ENCODE data around the gene SH3BGRL. TPM values are rescaled to one million over a fixed set of nuclear protein-coding genes. Genes with fewer than 3 reads are reported as not detected.

Gene SH3BGRL
- total and polyA plus RNA-seq, 9 of the 15 experiments (the other 6 are each of a cell fraction or from before 2014, with no cell fraction given): 21.3 to 74.3 (median 45.4) TPM

- no peak for TF ChIP-seq E2F4 (CRISPR knock-in tag; IDR thresholded peaks at IDR 0.05; ENCODE audit: low read depth)
These were observed 536 bp downstream of the SH3BGRL start (continued) for GRCh38 chrX:81202456-81202819.

GRCh38 chrX:81202943-81203342, 1.0 kb downstream of the SH3BGRL start:
- no peaks in the 10 kb centered on the region for H3K9me1 ChIP-seq (ENCODE audit: control insufficient read depth, insufficient read depth, low read length)
- peak overlapping the region; percentile 81; the same call in 1 of the 2 replicates for H3K4me2 ChIP-seq (ENCODE audit: insufficient read depth, low read length)
- H3K79me2 ChIP-seq (ENCODE audit: control insufficient read depth, insufficient read depth, low read length): peaks cover 40% of the 10 kb centered on the region
- BruUV-seq (replicated peaks): no TSS peak
- ChIA-PET CTCF (ENCODE audit: low intra/inter-chr PET ratio) (no interaction called here), POLR2A (interaction anchor here (1.9 kb wide), 1 partner anchor 8 kb away, joined by 8 read pairs; no protein-coding TSS in a partner anchor)
- no peaks in the 10 kb centered on the region for H4K20me1 ChIP-seq (replicated peaks; ENCODE audit: control insufficient read depth, insufficient read depth, low read length)
- FAIRE-seq: no peak
- in situ Hi-C loops (cut with MboI) (no loop called here), intact Hi-C loops (cut with micrococcal nuclease) (loop anchor here (5.0 kb wide), 1 partner anchor 81 kb away; no protein-coding TSS in a partner anchor)
- peak overlapping the region; percentile 49 for H3K4me3 ChIP-seq
- peak; percentile 55 for ATAC-seq
- DNase-seq (ENCODE audit: extremely low read depth in 1 of 4, low spot score in 3 of 4): peak in 1 of 4 experiments; percentile 17
- WGBS (ENCODE audit: insufficient coverage, low coverage, missing lambda C conversion rate): 0% methylated on average over 1 of the region's 1 CpG
- no peaks in the 10 kb centered on the region for H3K36me3 ChIP-seq (ENCODE audit: control insufficient read depth, insufficient read depth, low read length)
- H3K9me3 ChIP-seq (replicated peaks; ENCODE audit: control insufficient read depth, insufficient read depth, low read depth, low read length): no peaks in the 10 kb centered on the region
- H3K27ac ChIP-seq (ENCODE audit: extremely low read depth, low read depth, low read length): peak overlapping the region; percentile 79; the same call in 2 of the 3 replicates
- peak overlapping the region in 1 of 2 experiments; percentile 76; a peak in 2 of 4 replicates for H3K9ac ChIP-seq (ENCODE audit: insufficient read depth in 1 of 2, low read depth in 2 of 2, low read length in 2 of 2)
- no peak overlapping the region for H2AFZ ChIP-seq (ENCODE audit: low read depth, low read length)
- H3K4me1 ChIP-seq (replicated peaks in 1 of 2; ENCODE audit: control insufficient read depth in 2 of 2, insufficient read depth in 2 of 2, low read length in 2 of 2): 0 out of 5 replicates have a peak, but pooled peaks cover 0 to 3% of the 10 kb centered on the region in 2 experiments
- H3K27me3 ChIP-seq (ENCODE audit: control insufficient read depth in 2 of 2, insufficient read depth in 2 of 2, low read length in 2 of 2): no peaks in the 10 kb centered on the region
- TF ChIP-seq TCF3 (CRISPR knock-in tag; IDR thresholded peaks at IDR 0.05) (peak; percentile 67), SLC30A9 (CRISPR knock-in tag; IDR thresholded peaks at IDR 0.05) (no peak), KLF13 (tag; IDR thresholded peaks at IDR 0.05; ENCODE audit: borderline replicate concordance, low read depth) (no peak), ARID1B (IDR thresholded peaks at IDR 0.05) (peak; percentile 67), HMG20A (CRISPR knock-in tag; conservative IDR thresholded peaks at IDR 0.05) (no peak), TAL1 (IDR thresholded peaks at IDR 0.05) (peak; percentile 59), MTA2 (IDR thresholded peaks at IDR 0.05; ENCODE audit: low read depth) (peak; percentile 35; the same call in 1 of the 2 replicates), MEIS2 (IDR thresholded peaks at IDR 0.05; ENCODE audit: partially characterized antibody) (peak; percentile 44), NCOR1 (IDR thresholded peaks at IDR 0.05) (peak; percentile 54), IRF1 (CRISPR knock-in tag; IDR thresholded peaks at IDR 0.05; ENCODE audit: borderline replicate concordance) (no peak), NONO (IDR thresholded peaks at IDR 0.05; ENCODE audit: low read depth in 2 of 2, low read length in 1 of 2) (no peak), ZNF217 (CRISPR knock-in tag; IDR thresholded peaks at IDR 0.05) (no peak), TEAD4 (IDR thresholded peaks at IDR 0.05; ENCODE audit: low read length) (peak; percentile 75), TEAD4 (CRISPR knock-in tag; IDR thresholded peaks at IDR 0.05; ENCODE audit: borderline replicate concordance) (no peak), CREM (IDR thresholded peaks at IDR 0.05; ENCODE audit: low read depth) (no peak), NR2C2 (CRISPR knock-in tag; IDR thresholded peaks at IDR 0.05) (no peak), NR2C2 (tag; IDR thresholded peaks at IDR 0.05) (no peak), CBFA2T2 (conservative IDR thresholded peaks at IDR 0.05) (peak; percentile 38; the same call in 1 of the 2 replicates), CBFA2T3 (IDR thresholded peaks at IDR 0.05) (peak; percentile 74), PML (IDR thresholded peaks at IDR 0.05; ENCODE audit: low read length) (0 out of 2 replicates have a peak, but pooled peaks have one; percentile 21)
